ENCODE measurements around the gene EIF4ENIF1. TPM values are rescaled to one million over a fixed set of nuclear protein-coding genes. Genes with fewer than 3 reads are reported as not detected.
"Not testable (repeated sequence)": the region's sequence is repeated elsewhere in the genome, so short reads cannot be mapped to it uniquely, and the experiment has no call there.

Gene EIF4ENIF1
- total RNA-seq, 1 donor from 2014 or later, result 8.6 TPM

- no peak for DNase-seq (ENCODE audit: low read depth in 2 of 2)
These were observed 44.0 kb downstream of the EIF4ENIF1 start for GRCh38 chr22:31445642-31446041.

GRCh38 chr22:31443516-31443915, 46.1 kb downstream of the EIF4ENIF1 start:
- no peak for DNase-seq (ENCODE audit: low read depth in 2 of 2)

- DNase-seq (ENCODE audit: low read depth in 2 of 2), result no peak
These were observed 46.7 kb downstream of the EIF4ENIF1 start for GRCh38 chr22:31442768-31443489.

GRCh38 chr22:31441652-31442051, 48.0 kb downstream of the EIF4ENIF1 start:
- DNase-seq (ENCODE audit: low read depth in 2 of 2), result no peak

- no peak for DNase-seq (ENCODE audit: low read depth in 2 of 2)
These were observed 49.0 kb downstream of the EIF4ENIF1 start for GRCh38 chr22:31440681-31441080.

- no peak for DNase-seq (ENCODE audit: low read depth in 2 of 2)
These were observed 49.8 kb downstream of the EIF4ENIF1 start for GRCh38 chr22:31439808-31440207.

- no peak for DNase-seq (ENCODE audit: low read depth in 2 of 2)
These were observed 53.5 kb downstream of the EIF4ENIF1 start for GRCh38 chr22:31436132-31436531.

- DNase-seq (ENCODE audit: low read depth in 2 of 2), result no peak
These were observed 57.7 kb downstream of the EIF4ENIF1 start for GRCh38 chr22:31431950-31432349.

- no peak for DNase-seq (ENCODE audit: low read depth in 2 of 2)
These were observed 64.2 kb downstream of the EIF4ENIF1 start for GRCh38 chr22:31425331-31426050.

- DNase-seq (ENCODE audit: low read depth in 2 of 2), result not testable (repeated sequence)
These were observed 87.3 kb downstream of the EIF4ENIF1 start for GRCh38 chr22:31402350-31402749.

GRCh38 chr22:31400023-31400397, 89.6 kb downstream of the EIF4ENIF1 start:
- peak in 1 of 2 donors; percentile 35 for DNase-seq (ENCODE audit: low read depth in 2 of 2)

GRCh38 chr22:31399211-31400022, 90.2 kb downstream of the EIF4ENIF1 start, which contains the start of gene DRG1:
Gene DRG1, plus strand, starts transcription at chr22:31399604. Its CDS starts 80 bp downstream, at chr22:31399684.
- peak; percentile 92 to 95 for DNase-seq (ENCODE audit: low read depth in 2 of 2)

GRCh38 chr22:31398231-31398630, 91.4 kb downstream of the EIF4ENIF1 start:
- DNase-seq (ENCODE audit: low read depth in 2 of 2), result no peak

GRCh38 chr22:31394326-31394725, 95.3 kb downstream of the EIF4ENIF1 start:
- DNase-seq (ENCODE audit: low read depth in 2 of 2), result no peak

GRCh38 chr22:31393893-31394292, 95.7 kb downstream of the EIF4ENIF1 start:
- DNase-seq (ENCODE audit: low read depth in 2 of 2), result no peak

Other genes starting within 250 kb of the EIF4ENIF1 start
- 18.4 and 31.1 TPM in 2 replicates for gene PIK3IP1, start 197.4 kb downstream of the EIF4ENIF1 start, total RNA-seq
- 11.3 and 14.4 TPM in 2 replicates for gene PATZ1, start 143.5 kb downstream of the EIF4ENIF1 start, total RNA-seq
- 57.4 and 62.1 TPM in 2 replicates for gene DRG1, start 90.2 kb downstream of the EIF4ENIF1 start, total RNA-seq
- 12.3 and 15.8 TPM in 2 replicates for gene SFI1, start 6.7 kb upstream of the EIF4ENIF1 start, total RNA-seq
- gene PISD, start 172.4 kb upstream of the EIF4ENIF1 start, total RNA-seq, result 19.8 and 29.5 TPM in 2 replicates

Data from dermis microvascular lymphatic vessel endothelial cell (primary cell).